ENCODE results near the gene MXD1. TPM values are rescaled to one million over a fixed set of nuclear protein-coding genes. Genes with fewer than 3 reads are reported as not detected.
A peak's percentile ranks its signal among the peaks of the same experiment; 100 is the strongest.

MXD1 gene
- total RNA-seq, 2 donors from 2014 or later, result 0.73 to 5.5 TPM

DNA sequence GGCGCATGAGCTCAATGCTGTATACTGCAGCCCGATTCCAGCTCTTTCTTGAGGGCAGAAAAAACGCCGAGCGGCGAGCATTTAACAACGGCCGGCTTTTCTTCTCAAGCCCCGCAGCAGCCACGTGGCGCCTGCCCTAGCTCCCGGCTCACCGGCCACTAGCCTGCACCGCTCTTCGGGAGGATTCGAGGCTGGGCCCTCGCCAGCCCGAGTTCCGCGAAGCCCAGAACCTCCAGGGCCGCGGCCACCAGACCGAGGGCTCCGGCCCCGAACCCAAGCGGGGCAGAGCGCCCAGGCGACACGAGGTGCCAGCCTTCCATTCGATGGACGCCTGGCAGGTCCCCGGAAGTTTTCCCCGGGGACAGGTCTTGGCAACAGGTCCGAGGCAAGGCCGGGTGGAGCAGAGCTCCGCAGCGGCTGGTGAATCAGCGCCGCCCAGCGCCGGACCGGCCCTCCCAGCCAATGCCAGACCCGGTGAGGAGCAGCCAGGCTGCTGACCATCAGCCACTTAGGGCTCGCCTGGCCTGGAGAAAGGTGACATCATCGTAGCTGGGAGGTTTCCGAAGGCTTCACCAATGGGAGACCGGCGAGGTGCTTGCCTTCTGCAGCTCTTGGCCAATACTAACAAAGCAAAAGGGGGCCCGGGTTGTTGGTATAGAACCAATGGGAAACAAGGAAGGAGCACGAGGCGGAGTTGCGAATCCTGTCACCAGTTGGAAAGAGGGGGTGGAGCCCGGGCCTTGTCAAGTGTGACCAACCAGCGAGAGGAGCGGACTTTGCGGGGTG lies 552 bp upstream of the MXD1 start:
- Histone ChIP-seq H3K4me3 (ENCODE audit: low read length) (peak overlapping the region; percentile 79), H3K27me3 (ENCODE audit: control insufficient read depth, insufficient read depth, low read length, poor library complexity, severe bottlenecking) (peaks cover 9% of the 10 kb centered on the region), H3K9ac (ENCODE audit: extremely low read depth, low read length, poor library complexity, severe bottlenecking) (peak overlapping the region; percentile 91), H3K27ac (ENCODE audit: low read depth, low read length) (peak overlapping the region; percentile 96), H3K9me3 (ENCODE audit: control insufficient read depth, low read length) (no peaks in the 10 kb centered on the region), H3K36me3 (ENCODE audit: control insufficient read depth, insufficient read depth, low read length) (peaks cover 19% of the 10 kb centered on the region), H3K4me1 (ENCODE audit: control insufficient read depth, insufficient read depth, low read length) (peaks cover 4% of the 10 kb centered on the region)
- H3K4me3 Mint-ChIP-seq, result peak overlapping the region; percentile 68
- no peaks in the 10 kb centered on the region for H3K27me3 Mint-ChIP-seq (ENCODE audit: insufficient read depth)
- H3K27ac Mint-ChIP-seq, result peak overlapping the region; percentile 96
- DNase-seq, result peak; percentile 100
- peaks cover 7% of the 10 kb centered on the region for H3K36me3 Mint-ChIP-seq (ENCODE audit: low read depth)
- TF ChIP-seq, protein P1, sequence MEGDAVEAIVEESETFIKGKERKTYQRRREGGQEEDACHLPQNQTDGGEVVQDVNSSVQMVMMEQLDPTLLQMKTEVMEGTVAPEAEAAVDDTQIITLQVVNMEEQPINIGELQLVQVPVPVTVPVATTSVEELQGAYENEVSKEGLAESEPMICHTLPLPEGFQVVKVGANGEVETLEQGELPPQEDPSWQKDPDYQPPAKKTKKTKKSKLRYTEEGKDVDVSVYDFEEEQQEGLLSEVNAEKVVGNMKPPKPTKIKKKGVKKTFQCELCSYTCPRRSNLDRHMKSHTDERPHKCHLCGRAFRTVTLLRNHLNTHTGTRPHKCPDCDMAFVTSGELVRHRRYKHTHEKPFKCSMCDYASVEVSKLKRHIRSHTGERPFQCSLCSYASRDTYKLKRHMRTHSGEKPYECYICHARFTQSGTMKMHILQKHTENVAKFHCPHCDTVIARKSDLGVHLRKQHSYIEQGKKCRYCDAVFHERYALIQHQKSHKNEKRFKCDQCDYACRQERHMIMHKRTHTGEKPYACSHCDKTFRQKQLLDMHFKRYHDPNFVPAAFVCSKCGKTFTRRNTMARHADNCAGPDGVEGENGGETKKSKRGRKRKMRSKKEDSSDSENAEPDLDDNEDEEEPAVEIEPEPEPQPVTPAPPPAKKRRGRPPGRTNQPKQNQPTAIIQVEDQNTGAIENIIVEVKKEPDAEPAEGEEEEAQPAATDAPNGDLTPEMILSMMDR (conservative IDR thresholded peaks at IDR 0.05), result peak; percentile 24
- WGBS, 2 experiments (ENCODE audit: insufficient coverage in 1 of 2, insufficient read length in 1 of 2), result 1 to 2% methylated on average over 30 to 56 of the region's 56 CpGs
- H3K4me1 Mint-ChIP-seq, result peaks cover 9% of the 10 kb centered on the region
- no peaks in the 10 kb centered on the region for H3K9me3 Mint-ChIP-seq

DNA sequence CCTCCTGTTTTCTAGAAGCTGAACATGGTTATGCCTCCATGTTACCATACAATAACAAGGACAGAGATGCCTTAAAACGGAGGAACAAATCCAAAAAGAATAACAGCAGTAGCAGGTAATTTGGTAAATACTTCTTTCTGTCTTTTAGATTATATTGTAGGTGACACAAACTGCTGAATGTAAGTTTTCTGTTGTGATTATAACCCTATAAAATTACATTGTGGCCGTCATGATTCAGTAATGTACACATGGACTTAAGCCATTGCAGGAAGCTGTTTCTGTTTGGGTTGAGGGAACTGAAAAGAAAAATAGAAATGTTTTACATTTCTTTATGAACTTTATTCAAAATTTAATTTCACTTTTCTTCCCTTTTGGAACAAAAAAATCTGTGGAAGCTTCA lies 1.2 kb downstream of the MXD1 start:
- TF ChIP-seq, protein P1 (conservative IDR thresholded peaks at IDR 0.05), result no peak
- peaks cover 5% of the 10 kb centered on the region for H3K36me3 Mint-ChIP-seq (ENCODE audit: low read depth)
- Histone ChIP-seq H3K4me1 (ENCODE audit: control insufficient read depth, insufficient read depth, low read length) (peaks cover 4% of the 10 kb centered on the region), H3K9ac (ENCODE audit: extremely low read depth, low read length, poor library complexity, severe bottlenecking) (peak overlapping the region; percentile 56), H3K27ac (ENCODE audit: low read depth, low read length) (no peak overlapping the region), H3K27me3 (ENCODE audit: control insufficient read depth, insufficient read depth, low read length, poor library complexity, severe bottlenecking) (peaks cover 9% of the 10 kb centered on the region), H3K4me3 (ENCODE audit: low read length) (peak overlapping the region; percentile 77), H3K9me3 (ENCODE audit: control insufficient read depth, low read length) (no peaks in the 10 kb centered on the region), H3K36me3 (ENCODE audit: control insufficient read depth, insufficient read depth, low read length) (peaks cover 10% of the 10 kb centered on the region)
- 93% methylated on average over 2 of the region's 2 CpGs; no CpG with 5 or more reads in 1 of the 2 experiments for WGBS, 2 experiments (ENCODE audit: insufficient coverage in 1 of 2, insufficient read length in 1 of 2)
- peaks cover 9% of the 10 kb centered on the region for H3K4me1 Mint-ChIP-seq
- peak overlapping the region; percentile 68 for H3K4me3 Mint-ChIP-seq
- H3K27me3 Mint-ChIP-seq (ENCODE audit: insufficient read depth), result no peaks in the 10 kb centered on the region
- DNase-seq, result no peak
- H3K27ac Mint-ChIP-seq, result no peak overlapping the region
- H3K9me3 Mint-ChIP-seq, result no peaks in the 10 kb centered on the region

DNA sequence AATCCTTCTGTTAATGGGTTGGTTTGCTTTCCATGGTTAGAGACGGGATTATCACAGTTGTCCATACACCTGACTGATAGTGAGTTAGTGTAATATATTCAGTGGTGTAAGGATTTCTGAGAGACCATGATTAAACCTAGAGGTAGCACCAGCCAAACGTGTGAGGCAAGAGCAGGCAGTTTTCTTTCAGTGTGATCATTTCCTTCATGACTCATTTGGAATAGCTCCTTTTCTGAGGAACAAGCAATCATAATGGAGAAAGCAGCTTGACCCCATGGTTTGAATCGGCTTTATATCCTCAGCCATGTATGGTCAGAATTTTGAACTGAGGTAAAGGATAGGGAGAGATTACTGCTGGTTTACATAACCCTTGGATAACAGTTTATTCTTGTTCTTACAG lies 2.9 kb downstream of the MXD1 start:
- Histone ChIP-seq H3K4me3 (ENCODE audit: low read length) (peak overlapping the region; percentile 15), H3K27me3 (ENCODE audit: control insufficient read depth, insufficient read depth, low read length, poor library complexity, severe bottlenecking) (peaks cover 9% of the 10 kb centered on the region), H3K4me1 (ENCODE audit: control insufficient read depth, insufficient read depth, low read length) (peaks cover 4% of the 10 kb centered on the region), H3K36me3 (ENCODE audit: control insufficient read depth, insufficient read depth, low read length) (peaks cover 6% of the 10 kb centered on the region), H3K9me3 (ENCODE audit: control insufficient read depth, low read length) (no peaks in the 10 kb centered on the region), H3K9ac (ENCODE audit: extremely low read depth, low read length, poor library complexity, severe bottlenecking) (no peak overlapping the region), H3K27ac (ENCODE audit: low read depth, low read length) (no peak overlapping the region)
- Mint-ChIP-seq H3K9me3 (no peaks in the 10 kb centered on the region), H3K27ac (no peak overlapping the region), H3K4me1 (peaks cover 9% of the 10 kb centered on the region), H3K36me3 (ENCODE audit: low read depth) (peaks cover 8% of the 10 kb centered on the region), H3K27me3 (ENCODE audit: insufficient read depth) (no peaks in the 10 kb centered on the region), H3K4me3 (no peak overlapping the region)
- TF ChIP-seq, protein P1 (conservative IDR thresholded peaks at IDR 0.05), result no peak
- no peak for DNase-seq
- WGBS, 2 experiments (ENCODE audit: insufficient coverage in 1 of 2, insufficient read length in 1 of 2), result 66 to 72% methylated on average over 3 of the region's 3 CpGs
